PC-3 (cell line): ENCODE measurements around the gene SLC5A10. TPM values are rescaled to one million over a fixed set of nuclear protein-coding genes. Genes with fewer than 3 reads are reported as not detected.

ENCODE experiments used
- ATAC-seq: fragments of 200-7000 bp; cut with Tn5 transposase; 2 replicates; pipeline ENCODE4 v1.9.1; 2020; ENCODE audit warnings: mild to moderate bottlenecking, moderate library complexity
- BruUV-seq: library from RNA; stranded (reverse); fragments of 400-500 nt; replicated peaks from 2 replicates; lab custom pipeline; 2021; lab: Mats Ljungman, UMichigan
- CTCF ChIA-PET: fragments of 300-600 bp; sonication (Branson Sonifier 250); formaldehyde crosslinking; loops from one replicate; lab custom pipeline; 2022; ENCODE audit warnings: antibody characterized with exemption; lab: Charles Lee
- POLR2A ChIA-PET: fragments of 300-600 bp; sonication (Branson Sonifier 250); formaldehyde crosslinking; loops from one replicate; lab custom pipeline; 2022; ENCODE audit warnings: antibody characterized with exemption; ENCODE audit not compliant: unreplicated experiment; lab: Charles Lee
- DNase-seq: peaks from one replicate; pipeline ENCODE4 v3.0.0-alpha.2; 2015
- H2AFZ ChIP-seq: fragments of 300-600 bp; sonication (generic); 2 replicates; pipeline ENCODE4 v1.6.0; 2016; ENCODE audit warnings: antibody characterized with exemption, low read length
- H3F3A ChIP-seq: fragments of 300-600 bp; sonication (generic); one replicate; pipeline ENCODE4 v1.6.0; 2017; ENCODE audit warnings: antibody characterized with exemption, low read length, control low read depth, mild to moderate bottlenecking; ENCODE audit not compliant: unreplicated experiment
- H3K27ac ChIP-seq: fragments of 300-600 bp; sonication (generic); 2 replicates; pipeline ENCODE4 v1.5.1; 2016; ENCODE audit warnings: mild to moderate bottlenecking, low read length
- H3K27me3 ChIP-seq: fragments of 300-600 bp; sonication (generic); 2 replicates; pipeline ENCODE4 v1.6.1; 2016; ENCODE audit warnings: low read length, mixed read lengths
- H3K36me3 ChIP-seq: fragments of 300-600 bp; sonication (generic); 2 replicates; pipeline ENCODE4 v1.6.1; 2016; ENCODE audit warnings: low read depth, mixed run types, low read length, mixed read lengths
- H3K4me1 ChIP-seq: fragments of 300-600 bp; sonication (generic); 2 replicates; pipeline ENCODE4 v1.5.1; 2016; ENCODE audit warnings: low read length; ENCODE audit not compliant: insufficient read depth
- H3K4me2 ChIP-seq: fragments of 300-600 bp; sonication (generic); 2 replicates; pipeline ENCODE4 v1.6.0; 2016; ENCODE audit warnings: low read length
- H3K4me3 ChIP-seq: fragments of 300-600 bp; sonication (generic); 2 replicates; pipeline ENCODE4 v1.5.1; 2016; ENCODE audit warnings: mild to moderate bottlenecking, low read length, mixed read lengths
- H3K79me2 ChIP-seq: fragments of 300-600 bp; sonication (generic); 2 replicates; pipeline ENCODE4 v1.6.1; 2017; ENCODE audit warnings: low read length, mixed read lengths
- H3K9ac ChIP-seq: fragments of 300-600 bp; sonication (generic); 2 replicates; pipeline ENCODE4 v1.6.0; 2016; ENCODE audit warnings: mild to moderate bottlenecking, low read length
- H3K9me2 ChIP-seq: fragments of 300-600 bp; sonication (generic); replicated peaks from 2 replicates; pipeline ENCODE4 v1.6.1; 2016; ENCODE audit warnings: mixed run types, low read length, mixed read lengths
- H3K9me3 ChIP-seq: fragments of 300-600 bp; sonication (generic); 2 replicates; pipeline ENCODE4 v1.6.1; 2016; ENCODE audit warnings: low read length, mixed read lengths
- H4K20me1 ChIP-seq: fragments of 300-600 bp; sonication (generic); 2 replicates; pipeline ENCODE4 v1.6.1; 2016; ENCODE audit warnings: low read length, mixed read lengths
- CTCF ChIP-seq: fragments of 300-600 bp; sonication (generic); conservative IDR thresholded peaks from 2 replicates; pipeline ENCODE4 v1.5.1; 2017; ENCODE audit warnings: antibody characterized with exemption, low read depth, mild to moderate bottlenecking, low read length
- EZH2 ChIP-seq: fragments of 300-600 bp; sonication (generic); IDR thresholded peaks from one replicate; pipeline ENCODE4 v1.6.1; 2017; ENCODE audit warnings: antibody characterized with exemption, mild to moderate bottlenecking, low read length; ENCODE audit not compliant: unreplicated experiment
- EZH2phosphoT487 ChIP-seq: fragments of 300-600 bp; sonication (generic); IDR thresholded peaks from 2 replicates; pipeline ENCODE4 v1.6.1; 2018; ENCODE audit warnings: mild to moderate bottlenecking, antibody characterized with exemption, low read length, borderline replicate concordance
- intact Hi-C: fragments of 100-400 bp; cut with micrococcal nuclease; formaldehyde crosslinking; loops from 2 replicates; pipeline ENCODE4 v1.9.0; 2023
- total RNA-seq: library from RNA; depleted of rRNA; stranded (reverse); fragments of >200 nt; gene quantifications from 2 replicates; pipeline ENCODE4 v1.2.3, GENCODE V29; 2014

The SLC5A10 gene
- total RNA-seq, 1 experiment from 2014 or later: not detected

DNA sequence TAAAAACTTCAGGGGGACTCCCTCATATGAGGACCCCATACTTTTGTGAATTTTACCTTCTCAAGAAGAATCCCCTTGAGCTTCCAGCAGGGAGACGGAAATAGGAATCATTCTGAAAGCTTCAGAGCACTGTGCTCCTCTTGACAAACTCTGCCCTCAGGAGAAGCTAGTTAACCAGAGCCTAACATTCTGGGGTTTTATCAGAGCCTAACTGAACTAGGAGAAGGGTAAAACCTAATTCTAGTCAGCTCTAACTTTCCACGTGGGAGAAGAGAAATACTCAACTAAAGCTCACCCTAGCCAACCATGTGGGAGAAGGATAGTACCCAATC lies 13.3 kb upstream of the SLC5A10 start:
- ChIA-PET POLR2A (no interaction called here), CTCF (no interaction called here)
- Histone ChIP-seq H3K27me3 (no peaks in the 10 kb centered on the region), H3F3A (no peaks in the 10 kb centered on the region), H4K20me1 (no peaks in the 10 kb centered on the region), H3K9me3 (no peaks in the 10 kb centered on the region), H3K4me3 (no peak overlapping the region), H3K79me2 (no peaks in the 10 kb centered on the region), H2AFZ (no peak overlapping the region), H3K36me3 (no peaks in the 10 kb centered on the region), H3K27ac (no peak overlapping the region), H3K9ac (no peak overlapping the region), H3K4me1 (peaks cover 9% of the 10 kb centered on the region), H3K4me2 (no peak overlapping the region), H3K9me2 (no peaks in the 10 kb centered on the region)
- no TSS peak for BruUV-seq
- ATAC-seq (no peak), DNase-seq (no peak)
- intact Hi-C loops: no loop called here
- no peak for TF ChIP-seq CTCF
- TF ChIP-seq EZH2: no peak
- no peak for TF ChIP-seq EZH2phosphoT487

DNA sequence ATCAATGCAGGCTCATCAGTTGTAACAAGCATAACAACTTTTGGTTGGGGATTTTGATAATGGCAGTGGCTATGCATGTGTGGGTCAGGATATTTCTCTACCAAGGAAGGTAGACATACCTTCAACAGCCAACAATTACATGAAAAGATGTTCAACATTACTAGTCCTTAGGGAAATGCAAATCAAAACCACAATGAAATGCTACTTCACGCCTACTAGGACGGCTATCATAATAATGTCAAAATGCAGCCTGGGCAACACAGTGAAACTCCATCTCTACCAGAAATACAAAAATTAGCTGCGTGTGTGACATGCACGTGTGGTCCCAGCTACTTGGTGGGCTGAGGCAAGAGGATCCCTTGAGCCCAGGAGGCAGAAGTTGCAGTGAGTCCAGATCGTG lies 7.3 kb upstream of the SLC5A10 start:
- Histone ChIP-seq H3F3A (no peaks in the 10 kb centered on the region), H3K27me3 (peaks cover 16% of the 10 kb centered on the region), H3K36me3 (no peaks in the 10 kb centered on the region), H3K4me2 (no peak overlapping the region), H3K9ac (no peak overlapping the region), H4K20me1 (no peaks in the 10 kb centered on the region), H3K79me2 (no peaks in the 10 kb centered on the region), H3K9me2 (no peaks in the 10 kb centered on the region), H2AFZ (no peak overlapping the region), H3K4me1 (no peaks in the 10 kb centered on the region), H3K27ac (no peak overlapping the region), H3K4me3 (no peak overlapping the region), H3K9me3 (no peaks in the 10 kb centered on the region)
- TF ChIP-seq EZH2 (no peak), CTCF (no peak), EZH2phosphoT487 (no peak)
- no TSS peak for BruUV-seq
- ChIA-PET POLR2A (no interaction called here), CTCF (no interaction called here)
- ATAC-seq: no peak
- no peak for DNase-seq
- intact Hi-C loops: no loop called here

GRCh38 chr17:18946536-18946935 lies 5.4 kb upstream of the SLC5A10 start:
- no peak for DNase-seq
- BruUV-seq: no TSS peak
- Histone ChIP-seq H3K4me2 (no peak overlapping the region), H3K9me3 (no peaks in the 10 kb centered on the region), H3K79me2 (no peaks in the 10 kb centered on the region), H3F3A (no peaks in the 10 kb centered on the region), H3K9ac (no peak overlapping the region), H3K4me1 (no peaks in the 10 kb centered on the region), H3K4me3 (no peak overlapping the region), H4K20me1 (no peaks in the 10 kb centered on the region), H3K27ac (no peak overlapping the region), H3K36me3 (no peaks in the 10 kb centered on the region), H3K9me2 (no peaks in the 10 kb centered on the region), H3K27me3 (peaks cover 21% of the 10 kb centered on the region), H2AFZ (no peak overlapping the region)
- intact Hi-C loops: no loop called here
- TF ChIP-seq EZH2phosphoT487: no peak
- TF ChIP-seq EZH2: no peak
- TF ChIP-seq CTCF: no peak
- ATAC-seq: no peak
- CTCF ChIA-PET: no interaction called here
- POLR2A ChIA-PET: no interaction called here
